GM21423 (cell line): Measurements from ENCODE around the gene PTTG2.

Source experiments
- ATAC-seq: cut with Tn5 transposase; IDR thresholded peaks from one replicate; pipeline ENCODE4 v1.9.1; 2021; ENCODE audit warnings: mild to moderate bottlenecking, moderate library complexity; ENCODE audit not compliant: unreplicated experiment

Gene PTTG2

GRCh38 chr4:38004887-38005286 lies 44.7 kb downstream of the PTTG2 start:
- no peak for ATAC-seq

DNA sequence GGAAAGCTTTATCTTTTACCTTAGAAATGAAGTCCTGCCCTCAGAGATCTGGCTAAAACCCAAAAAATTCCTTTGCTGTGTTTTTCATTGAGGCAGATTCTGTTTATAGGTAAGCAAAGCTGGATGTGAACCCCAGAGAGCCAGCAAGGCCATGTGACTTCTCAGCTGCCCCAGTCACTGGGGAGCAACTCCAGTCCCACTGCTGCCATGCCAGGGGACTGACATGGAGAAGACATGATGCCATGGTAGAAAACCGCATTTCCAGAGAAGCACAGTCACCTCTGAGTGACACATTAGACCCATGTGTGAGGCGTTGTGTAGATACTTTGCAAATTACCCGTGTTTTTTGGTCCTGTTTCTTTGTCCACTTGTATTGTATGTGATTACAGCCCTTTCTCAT lies 45.4 kb downstream of the PTTG2 start:
- no peak for ATAC-seq

GRCh38 chr4:38007645-38008044 lies 47.4 kb downstream of the PTTG2 start:
- ATAC-seq, result no peak

- no peak for ATAC-seq
Measured at GRCh38 chr4:38008571-38009021, 48.4 kb downstream of the PTTG2 start.

DNA sequence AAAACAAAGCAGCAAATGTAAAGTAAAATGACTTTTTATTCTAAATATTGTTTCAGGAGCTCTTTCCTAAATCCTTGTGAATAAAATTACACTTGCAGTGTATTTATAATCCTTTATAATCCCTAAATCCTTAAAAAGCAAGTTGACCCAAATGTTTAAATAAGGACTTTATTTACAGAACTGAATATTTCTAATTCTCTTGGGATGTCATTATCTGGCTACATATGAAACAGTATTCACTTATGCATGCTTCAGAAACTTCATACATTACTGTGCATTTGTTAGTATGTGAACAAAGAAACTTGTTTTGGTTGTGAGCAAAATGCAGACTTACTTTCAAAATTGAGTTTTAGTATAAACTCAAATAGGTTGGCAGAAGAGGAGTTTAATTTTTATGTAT lies 49.2 kb downstream of the PTTG2 start:
- no peak for ATAC-seq

DNA sequence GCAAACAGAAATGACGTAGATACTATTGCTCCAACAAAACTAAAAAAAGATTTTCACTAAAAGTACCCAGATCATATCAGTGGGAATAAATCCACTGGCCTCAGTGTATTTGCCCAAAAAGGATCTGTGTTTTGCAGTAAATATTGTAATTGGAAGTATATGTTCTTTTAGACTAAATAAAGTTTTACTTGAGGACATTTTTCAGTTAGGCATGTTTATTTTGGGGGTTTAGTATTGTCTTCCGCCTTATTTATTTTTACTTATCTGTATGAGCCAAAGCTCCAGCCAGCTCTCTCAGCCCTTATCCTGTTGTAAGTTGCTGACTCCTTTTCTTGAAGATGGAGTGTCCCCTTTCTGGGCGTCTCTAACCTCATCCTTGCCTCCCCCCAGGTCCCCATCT lies 49.8 kb downstream of the PTTG2 start:
- ATAC-seq, result no peak
